Left lobe of liver (tissue), 2 donors: ENCODE measurements around the gene MS4A18. TPM values are rescaled to one million over a fixed set of nuclear protein-coding genes. Genes with fewer than 3 reads are reported as not detected.
"Not testable (repeated sequence)": the region's sequence is repeated elsewhere in the genome, so short reads cannot be mapped to it uniquely, and the experiment has no call there.

Source experiments
- ATAC-seq: fragments of 200-7000 bp; cut with Tn5 transposase; one replicate; pipeline ENCODE4 v1.9.1; 2020; ENCODE audit warnings: mild to moderate bottlenecking, moderate library complexity
- DNase-seq: peaks from one replicate; pipeline ENCODE4 v3.0.0-alpha.2; 2020; ENCODE audit warnings: low spot score
- total RNA-seq: library from RNA; stranded (reverse); gene quantifications from one replicate; pipeline ENCODE4 v1.2.1, GENCODE V29; 2021
- donor health status: DM: no; HTN: no; CAD: no; lungs with moderate emphysema.
- donor health status: DM: no; HTN: yes; CAD: no.

The MS4A18 gene
- total RNA-seq, 1 donor from 2014 or later: not detected

GRCh38 chr11:60734279-60734678 is 9.8 kb downstream of the MS4A18 start:
- ATAC-seq: no peak

DNA sequence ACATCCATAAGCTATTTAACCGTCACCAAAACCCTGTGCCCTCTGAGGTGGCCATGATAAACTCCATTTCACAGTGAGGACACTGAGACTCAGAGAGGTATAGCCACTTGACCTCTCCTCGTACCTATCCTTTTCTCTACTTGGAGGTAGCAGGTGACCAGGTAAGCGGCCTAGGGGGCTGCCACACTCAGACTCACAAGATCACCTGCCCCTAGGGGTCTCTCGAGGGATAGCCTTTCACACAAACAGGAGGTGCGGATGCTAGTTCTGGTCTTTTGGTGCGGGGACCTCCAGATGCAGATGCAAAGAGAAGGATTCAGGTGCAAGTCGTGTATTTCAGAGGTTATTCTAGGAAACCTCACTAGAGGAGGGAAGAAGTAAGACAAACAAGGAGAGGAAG is 14.6 kb downstream of the MS4A18 start:
- no peak for ATAC-seq
- DNase-seq: no peak

More at GRCh38 chr11:60734279-60734678, 9.8 kb downstream of the MS4A18 start:
- DNase-seq: no peak

DNA sequence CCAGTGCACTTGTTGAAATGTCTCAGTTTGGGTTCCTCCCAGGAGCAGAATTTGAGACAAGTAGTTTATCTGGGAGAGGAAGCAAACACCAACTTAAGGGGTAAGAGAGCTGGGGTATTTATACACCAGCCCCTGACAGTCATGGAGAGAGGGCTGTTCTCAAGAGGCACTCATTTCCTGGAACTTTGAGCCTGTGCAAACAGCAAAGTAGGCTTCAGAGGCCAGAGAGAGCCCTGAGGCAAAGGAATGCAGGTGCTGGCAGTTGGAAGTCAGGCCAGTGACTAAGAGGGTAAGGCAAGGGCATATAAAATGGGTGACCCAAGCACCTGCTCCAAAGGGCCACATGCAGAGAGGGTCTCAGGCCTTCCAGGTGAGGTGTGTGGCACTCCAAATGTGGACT is 16.1 kb downstream of the MS4A18 start:
- no peak for ATAC-seq
- no peak for DNase-seq

GRCh38 chr11:60741421-60741820 is 16.9 kb downstream of the MS4A18 start:
- no peak for ATAC-seq

DNA sequence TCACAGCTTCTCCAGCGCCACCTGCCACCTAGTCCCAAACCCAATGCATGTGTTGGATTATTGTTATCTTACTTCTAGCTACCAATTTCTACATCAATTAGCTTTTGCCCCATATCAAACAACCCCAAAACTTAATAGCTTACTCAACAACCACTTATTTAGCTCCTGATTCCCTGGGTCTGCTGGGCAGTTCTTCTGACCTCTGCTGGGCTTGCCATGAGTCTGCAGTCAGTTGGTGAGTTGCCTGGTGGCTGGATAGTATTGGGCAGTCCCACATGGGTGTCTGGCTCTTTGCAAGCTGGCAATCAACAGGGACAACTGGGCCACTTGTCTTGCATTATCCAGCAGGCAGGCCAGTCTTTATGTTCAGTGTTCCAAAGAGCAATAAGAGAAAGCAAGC is 18.5 kb downstream of the MS4A18 start:
- DNase-seq: no peak
- no peak for ATAC-seq

More at GRCh38 chr11:60741421-60741820, 16.9 kb downstream of the MS4A18 start:
- no peak for DNase-seq

DNA sequence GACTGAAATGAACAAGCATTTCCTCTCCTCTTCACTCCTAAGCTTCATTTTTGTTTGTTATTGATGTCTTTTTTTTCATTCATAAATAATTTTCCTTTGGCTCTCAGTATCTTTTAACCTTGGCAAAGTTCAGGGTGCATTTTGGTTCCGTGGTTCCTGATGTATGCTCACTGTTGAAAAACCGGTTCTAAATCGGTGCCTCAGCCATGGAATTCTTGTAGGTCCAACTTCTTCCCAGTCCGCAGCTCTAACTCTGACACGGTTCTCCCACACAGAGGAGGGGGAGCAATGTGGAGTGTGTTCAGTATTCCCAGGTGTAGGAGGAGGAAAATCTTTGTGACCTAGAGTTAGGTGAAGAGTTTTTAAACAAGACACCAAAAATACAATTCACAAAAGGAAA is 19.6 kb downstream of the MS4A18 start:
- DNase-seq (no peak), ATAC-seq (no peak)

GRCh38 chr11:60747359-60747873 is 22.9 kb downstream of the MS4A18 start:
- DNase-seq (no peak), ATAC-seq (no peak)

- no peak for DNase-seq
These were observed 23.7 kb downstream of the MS4A18 start for GRCh38 chr11:60748225-60748624.

DNA sequence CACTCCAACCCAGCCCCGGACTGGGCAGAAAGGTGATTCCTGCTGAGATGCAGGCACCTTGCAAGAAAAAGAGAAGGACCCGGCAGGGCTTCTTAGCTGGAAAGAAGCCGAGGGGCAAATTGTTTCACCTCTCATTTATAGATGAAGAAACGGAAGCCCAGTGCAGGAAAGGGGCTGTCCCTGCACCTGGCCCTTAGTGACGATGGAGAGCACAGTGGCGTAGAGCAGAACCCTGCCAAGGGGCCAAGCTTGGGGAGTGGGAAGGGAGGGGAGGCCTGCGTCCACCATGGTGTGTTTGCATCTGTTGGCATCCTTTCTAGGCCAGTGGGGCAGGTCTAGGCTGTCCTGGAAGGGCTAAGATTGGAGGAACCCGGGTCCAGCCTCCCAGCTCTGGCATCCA is 24.3 kb downstream of the MS4A18 start:
- no peak for ATAC-seq
- no peak for DNase-seq

More at GRCh38 chr11:60748225-60748624, 23.7 kb downstream of the MS4A18 start:
- ATAC-seq: no peak

- no peak for ATAC-seq
These were observed 26.4 kb downstream of the MS4A18 start for GRCh38 chr11:60750911-60751310.

DNA sequence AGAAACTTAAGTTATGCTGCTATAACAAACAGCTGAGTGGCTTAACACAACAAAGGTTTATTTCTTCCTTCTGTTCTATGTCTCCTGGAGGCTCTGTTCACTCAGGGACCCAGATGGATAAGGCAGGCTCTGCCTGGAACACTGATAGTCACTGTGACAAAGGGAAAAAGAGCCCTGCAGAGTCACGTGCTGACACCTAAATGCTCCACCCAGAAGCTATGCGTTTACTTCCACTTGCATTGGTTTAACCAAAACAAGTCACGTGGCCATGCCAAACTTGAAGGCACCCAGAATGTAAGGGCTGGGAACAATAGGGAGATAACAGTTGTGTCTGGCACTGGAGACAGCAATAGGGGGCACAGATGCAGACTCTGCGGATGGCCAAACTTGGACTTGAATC is 28.8 kb downstream of the MS4A18 start:
- DNase-seq: no peak
- ATAC-seq: no peak

More at GRCh38 chr11:60750911-60751310, 26.4 kb downstream of the MS4A18 start:
- DNase-seq: no peak

DNA sequence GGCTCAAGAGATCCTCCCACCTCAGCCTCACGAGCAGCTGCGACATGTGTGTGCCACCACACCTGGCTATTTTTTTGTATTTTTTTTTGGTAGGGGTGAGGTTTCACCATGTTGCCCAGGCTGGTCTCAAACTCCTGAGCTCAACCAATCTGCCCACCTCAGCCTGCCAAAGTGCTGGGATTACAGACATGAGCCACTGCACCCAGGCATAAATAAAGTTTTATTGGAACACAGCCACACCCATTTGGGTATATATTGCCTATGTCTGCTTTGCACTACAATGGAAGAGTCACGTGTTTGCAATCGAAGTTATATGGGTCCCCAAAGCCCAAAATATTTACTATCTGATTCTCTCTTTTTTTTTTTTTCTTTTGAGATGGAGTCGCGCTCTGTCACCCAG is 30.4 kb downstream of the MS4A18 start:
- ATAC-seq (no peak), DNase-seq (no peak)

GRCh38 chr11:60756307-60757032 is 31.9 kb downstream of the MS4A18 start, which contains the start of gene MS4A15:
TSS of gene MS4A15 (plus strand) at chr11:60756867. CDS start at chr11:60763734, 6,867 bp downstream.
- ATAC-seq (peak; percentile 54), DNase-seq (no peak)

- DNase-seq (no peak), ATAC-seq (no peak)
These were observed 32.8 kb downstream of the MS4A18 start for GRCh38 chr11:60757231-60757800.

DNA sequence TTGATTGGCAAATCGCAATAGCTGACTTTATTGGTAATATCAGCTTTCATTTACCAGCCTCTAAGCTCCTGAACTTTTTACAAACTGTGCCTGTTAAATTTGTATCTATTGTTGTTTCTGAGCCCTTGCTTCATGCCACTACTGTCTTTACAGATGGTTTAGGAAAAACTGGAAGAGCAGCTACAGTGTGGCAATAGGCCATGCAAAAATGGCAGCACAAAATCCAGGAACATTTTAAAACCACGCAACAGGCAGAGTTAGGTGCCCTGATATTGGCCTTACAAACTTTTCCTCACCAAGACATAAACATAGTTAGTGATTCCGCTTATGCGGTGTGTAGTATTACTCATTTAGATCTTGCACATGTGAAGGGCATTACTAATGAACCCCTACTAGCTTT is 34.2 kb downstream of the MS4A18 start:
- ATAC-seq, DNase-seq: not testable (repeated sequence)

GRCh38 chr11:60759438-60760225 is 35.1 kb downstream of the MS4A18 start:
- not testable (repeated sequence) for ATAC-seq, DNase-seq

GRCh38 chr11:60761436-60762190 is 37.1 kb downstream of the MS4A18 start:
- DNase-seq: no peak

GRCh38 chr11:60762851-60763691 is 38.6 kb downstream of the MS4A18 start:
- peak; percentile 47 for ATAC-seq
- no peak for DNase-seq

More at GRCh38 chr11:60761436-60762190, 37.1 kb downstream of the MS4A18 start:
- no peak for ATAC-seq

- no peak for DNase-seq
- no peak for ATAC-seq
These were observed 39.3 kb downstream of the MS4A18 start for GRCh38 chr11:60763692-60764369.
